ENCODE data around the gene MPDU1. TPM values are rescaled to one million over a fixed set of nuclear protein-coding genes. Genes with fewer than 3 reads are reported as not detected.

The MPDU1 gene
- total RNA-seq, 1 experiment from 2014 or later, result 57.0 TPM

GRCh38 chr17:7569571-7569970 lies 14.1 kb upstream of the MPDU1 start (continued):
- TF ChIP-seq AFF4 (CRISPR knock-in tag; IDR thresholded peaks at IDR 0.05; ENCODE audit: borderline replicate concordance) (no peak), ZNF416 (CRISPR knock-in tag; IDR thresholded peaks at IDR 0.05) (no peak)

GRCh38 chr17:7570351-7570750 lies 13.3 kb upstream of the MPDU1 start:
- no peak for TF ChIP-seq AFF4 (CRISPR knock-in tag; IDR thresholded peaks at IDR 0.05; ENCODE audit: borderline replicate concordance)
- no peak for TF ChIP-seq ZNF121 (CRISPR knock-in tag; IDR thresholded peaks at IDR 0.05)
- TF ChIP-seq CREB1 (CRISPR knock-in tag; IDR thresholded peaks at IDR 0.05), result no peak
- no peak for TF ChIP-seq CTCF (IDR thresholded peaks at IDR 0.05)
- no peak for TF ChIP-seq TEAD1 (CRISPR knock-in tag; IDR thresholded peaks at IDR 0.05)
- no peak overlapping the region for H3K4me3 Mint-ChIP-seq
- no peak overlapping the region for H3K27ac Mint-ChIP-seq
- no peak for ATAC-seq
- no peaks in the 10 kb centered on the region for H3K9me3 Mint-ChIP-seq
- CTCF ChIA-PET, result interaction anchor here (0.6 to 3.4 kb wide), 4 partner anchors 10 to 103 kb away, joined by 3 to 22 read pairs (median 4); no protein-coding TSS in a partner anchor
- peaks cover 27% of the 10 kb centered on the region for H3K4me1 Mint-ChIP-seq
- H3K36me3 Mint-ChIP-seq, result peaks cover 67% of the 10 kb centered on the region
- POLR2A ChIA-PET, result no interaction called here
- no peaks in the 10 kb centered on the region for H3K27me3 Mint-ChIP-seq (ENCODE audit: low read depth)
- no peak for DNase-seq (ENCODE audit: low spot score)

- CTCF ChIA-PET, result interaction anchor here (1.0 to 3.4 kb wide), 4 partner anchors 10 to 101 kb away, joined by 3 to 22 read pairs (median 4); partner anchors contain the start of genes SENP3 and SOX15
- H3K36me3 Mint-ChIP-seq, result peaks cover 71% of the 10 kb centered on the region
- POLR2A ChIA-PET, result interaction anchor here (0.6 to 3.5 kb wide), 4 partner anchors 11 to 169 kb away, joined by 3 to 22 read pairs (median 4); partner anchors contain the start of genes MPDU1, TMEM256 and TNFSF13
- ATAC-seq (peak; percentile 89; the same call in 1 of the 2 replicates), DNase-seq (ENCODE audit: low spot score) (no peak)
- H3K4me3 Mint-ChIP-seq, result peak overlapping the region; percentile 93
- no peaks in the 10 kb centered on the region for H3K9me3 Mint-ChIP-seq
- H3K27ac Mint-ChIP-seq, result peak overlapping the region; percentile 100
- peaks cover 41% of the 10 kb centered on the region for H3K4me1 Mint-ChIP-seq
- no peaks in the 10 kb centered on the region for H3K27me3 Mint-ChIP-seq (ENCODE audit: low read depth)
- TF ChIP-seq SMAD3 (CRISPR knock-in tag; IDR thresholded peaks at IDR 0.05; ENCODE audit: borderline replicate concordance) (peak; percentile 90; the same call in 1 of the 2 replicates), ARID4B (CRISPR knock-in tag; IDR thresholded peaks at IDR 0.05; ENCODE audit: borderline replicate concordance) (peak; percentile 91; the same call in 1 of the 2 replicates), ZNF219 (CRISPR knock-in tag; IDR thresholded peaks at IDR 0.05; ENCODE audit: borderline replicate concordance) (no peak), FOXP1 (CRISPR knock-in tag; IDR thresholded peaks at IDR 0.05; ENCODE audit: borderline replicate concordance) (no peak; the same call in 1 of the 2 replicates), EMX1 (CRISPR knock-in tag; IDR thresholded peaks at IDR 0.05) (no peak), ZNF281 (CRISPR knock-in tag; IDR thresholded peaks at IDR 0.05) (0 out of 2 replicates have a peak, but pooled peaks have one; percentile 9), PREB (CRISPR knock-in tag; IDR thresholded peaks at IDR 0.05; ENCODE audit: borderline replicate concordance) (no peak)
Observed at GRCh38 chr17:7572338-7572587, 11.4 kb upstream of the MPDU1 start.
